Dendritic cell treated with granulocyte-macrophage colony-stimulating factor and Interleukin-4, amounts not matched to agents 40 ng/mL and 50 ng/mL, for 4 days (primary cell): ENCODE measurements around the gene FGF10.

Experiments used
- H3K27ac Mint-ChIP-seq: one replicate; pipeline ENCODE4 v1.8.0; 2022; ENCODE audit warnings: mild to moderate bottlenecking, mixed read lengths
- H3K27me3 Mint-ChIP-seq: one replicate; pipeline ENCODE4 v1.8.0; 2022; ENCODE audit warnings: mild to moderate bottlenecking, mixed read lengths
- H3K36me3 Mint-ChIP-seq: one replicate; pipeline ENCODE4 v1.8.0; 2022; ENCODE audit warnings: low read depth, mixed read lengths
- H3K4me1 Mint-ChIP-seq: one replicate; pipeline ENCODE4 v1.8.0; 2022; ENCODE audit warnings: low read depth, mixed read lengths
- H3K4me3 Mint-ChIP-seq: one replicate; pipeline ENCODE4 v1.8.0; 2022; ENCODE audit warnings: mild to moderate bottlenecking, moderate library complexity, mixed read lengths
- H3K9me3 Mint-ChIP-seq: one replicate; pipeline ENCODE4 v1.8.0; 2022; ENCODE audit warnings: mixed read lengths
- intact Hi-C: fragments of 100-400 bp; cut with micrococcal nuclease; formaldehyde crosslinking; loops from one replicate; pipeline ENCODE4 v1.15.0; 2022

FGF10 gene

GRCh38 chr5:44389090-44389822 lies at the start of gene FGF10:
Gene FGF10, minus strand, starts transcription at chr5:44389420. Its CDS starts 738 bp downstream, at chr5:44388682.
- Mint-ChIP-seq H3K4me1 (peaks cover 23% of the 10 kb centered on the region), H3K4me3 (no peak within 1 kb of the TSS), H3K27ac (no peak within 1 kb of the TSS), H3K36me3 (no peaks in the 10 kb centered on the region), H3K27me3 (peaks cover 45% of the 10 kb centered on the region), H3K9me3 (no peaks in the 10 kb centered on the region)
- intact Hi-C loops = no loop called here

DNA sequence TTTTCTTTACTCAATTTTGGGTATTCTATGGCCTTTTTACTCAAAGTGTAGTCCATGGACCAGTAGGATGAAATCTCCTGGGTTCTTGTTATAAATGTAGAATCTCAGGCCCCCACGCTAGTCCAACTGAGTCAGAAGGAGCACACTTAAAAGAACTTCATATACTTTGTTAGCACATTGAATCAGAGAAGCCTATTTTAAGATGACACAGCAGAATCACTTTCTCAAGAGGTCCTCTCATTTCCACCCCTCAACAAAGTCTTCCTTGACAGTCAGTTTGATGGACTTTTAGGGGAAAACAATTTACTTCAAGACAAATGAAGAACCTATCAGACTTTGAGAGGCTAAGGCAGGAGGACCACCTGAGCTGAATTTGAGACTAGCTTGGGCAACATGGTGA lies 37.7 kb upstream of the FGF10 start:
- Mint-ChIP-seq H3K9me3 (peaks cover 9% of the 10 kb centered on the region), H3K36me3 (no peaks in the 10 kb centered on the region), H3K27ac (no peak overlapping the region), H3K4me1 (no peaks in the 10 kb centered on the region), H3K4me3 (no peak overlapping the region), H3K27me3 (no peaks in the 10 kb centered on the region)
- intact Hi-C loops = no loop called here

DNA sequence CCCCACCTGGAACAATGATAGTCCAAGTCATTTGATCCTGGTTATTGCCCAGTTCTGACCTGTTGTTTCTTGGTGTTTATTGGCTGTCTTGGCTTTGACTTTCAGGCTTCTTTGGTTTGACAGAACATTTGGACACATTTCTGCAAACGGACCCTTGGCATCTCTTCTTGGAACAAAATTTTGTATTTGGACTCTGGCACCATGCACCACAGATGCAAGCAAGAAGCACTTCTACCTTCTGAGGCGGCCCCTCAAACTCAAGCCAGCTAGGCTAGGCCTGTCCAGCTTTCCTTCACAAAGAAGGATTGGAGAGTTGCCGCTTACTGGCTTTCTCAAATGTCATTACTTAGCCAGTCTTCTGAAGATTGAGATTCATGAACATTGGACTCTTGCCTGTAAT lies 23.1 kb upstream of the FGF10 start:
- H3K27me3 Mint-ChIP-seq = no peaks in the 10 kb centered on the region
- no peak overlapping the region for H3K4me3 Mint-ChIP-seq
- no peaks in the 10 kb centered on the region for H3K36me3 Mint-ChIP-seq
- no peak overlapping the region for H3K27ac Mint-ChIP-seq
- no peaks in the 10 kb centered on the region for H3K4me1 Mint-ChIP-seq
- H3K9me3 Mint-ChIP-seq = peaks cover 10% of the 10 kb centered on the region
- intact Hi-C loops = no loop called here

DNA sequence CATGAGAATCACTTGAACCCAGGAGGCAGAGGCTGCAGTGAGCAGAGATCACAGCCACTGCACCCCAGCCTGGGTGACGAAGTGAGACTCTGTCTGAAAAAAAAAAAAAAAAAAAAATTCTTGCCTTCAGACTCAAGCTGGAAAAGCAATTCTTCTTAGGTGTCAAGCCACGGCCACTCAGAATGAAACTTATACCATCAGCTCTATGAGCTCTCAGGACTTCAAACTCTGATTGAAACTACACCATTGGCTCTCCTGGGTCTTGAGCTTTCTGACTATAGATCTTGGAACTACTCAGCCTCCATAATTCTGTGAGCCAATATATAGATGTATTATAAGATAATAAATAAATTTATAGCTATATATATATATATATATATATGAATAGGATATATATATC lies 12.9 kb upstream of the FGF10 start:
- H3K4me1 Mint-ChIP-seq = no peaks in the 10 kb centered on the region
- H3K27ac Mint-ChIP-seq = no peak overlapping the region
- no peaks in the 10 kb centered on the region for H3K27me3 Mint-ChIP-seq
- H3K9me3 Mint-ChIP-seq = no peaks in the 10 kb centered on the region
- no peak overlapping the region for H3K4me3 Mint-ChIP-seq
- no peaks in the 10 kb centered on the region for H3K36me3 Mint-ChIP-seq
- intact Hi-C loops = no loop called here

- H3K36me3 Mint-ChIP-seq = no peaks in the 10 kb centered on the region
Observed at GRCh38 chr5:44401611-44402010, 12.4 kb upstream of the FGF10 start.

GRCh38 chr5:44398382-44398781 lies 9.2 kb upstream of the FGF10 start:
- H3K4me1 Mint-ChIP-seq = no peaks in the 10 kb centered on the region
- H3K27ac Mint-ChIP-seq = no peak overlapping the region
- no peaks in the 10 kb centered on the region for H3K27me3 Mint-ChIP-seq
- H3K4me3 Mint-ChIP-seq = no peak overlapping the region
- no peaks in the 10 kb centered on the region for H3K9me3 Mint-ChIP-seq
- intact Hi-C loops = no loop called here
- no peaks in the 10 kb centered on the region for H3K36me3 Mint-ChIP-seq

More at GRCh38 chr5:44401611-44402010, 12.4 kb upstream of the FGF10 start:
- H3K27ac Mint-ChIP-seq = no peak overlapping the region
- H3K4me1 Mint-ChIP-seq = no peaks in the 10 kb centered on the region
- no peak overlapping the region for H3K4me3 Mint-ChIP-seq
- intact Hi-C loops = no loop called here
- H3K27me3 Mint-ChIP-seq = no peaks in the 10 kb centered on the region
- no peaks in the 10 kb centered on the region for H3K9me3 Mint-ChIP-seq

GRCh38 chr5:44396312-44396711 lies 7.1 kb upstream of the FGF10 start:
- Mint-ChIP-seq H3K9me3 (no peaks in the 10 kb centered on the region), H3K27me3 (peaks cover 4% of the 10 kb centered on the region), H3K27ac (no peak overlapping the region), H3K4me1 (no peaks in the 10 kb centered on the region), H3K36me3 (no peaks in the 10 kb centered on the region), H3K4me3 (no peak overlapping the region)
- intact Hi-C loops = no loop called here

DNA sequence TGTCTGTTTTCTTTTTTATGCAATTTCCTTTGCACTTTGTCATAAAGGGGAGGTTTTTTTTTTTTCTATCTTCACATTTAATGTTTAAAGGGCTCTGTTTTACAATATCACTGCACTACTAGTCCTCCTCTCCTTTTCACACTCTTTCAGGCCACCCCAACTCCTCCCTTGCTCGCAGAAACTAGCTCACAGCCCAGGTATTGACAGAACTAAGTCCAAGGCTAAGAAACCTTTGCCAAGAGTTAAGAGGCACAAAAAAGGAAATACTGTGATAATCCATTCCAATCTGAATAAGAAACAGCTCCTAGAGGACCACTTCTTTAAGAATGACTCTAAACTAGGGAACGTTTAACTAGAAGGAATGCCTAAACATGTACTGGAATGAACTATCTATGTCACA lies 1.1 kb upstream of the FGF10 start:
- peaks cover 45% of the 10 kb centered on the region for H3K27me3 Mint-ChIP-seq
- intact Hi-C loops = no loop called here
- no peak overlapping the region for H3K27ac Mint-ChIP-seq
- H3K36me3 Mint-ChIP-seq = no peaks in the 10 kb centered on the region
- no peak overlapping the region for H3K4me3 Mint-ChIP-seq
- no peaks in the 10 kb centered on the region for H3K9me3 Mint-ChIP-seq
- peaks cover 16% of the 10 kb centered on the region for H3K4me1 Mint-ChIP-seq

DNA sequence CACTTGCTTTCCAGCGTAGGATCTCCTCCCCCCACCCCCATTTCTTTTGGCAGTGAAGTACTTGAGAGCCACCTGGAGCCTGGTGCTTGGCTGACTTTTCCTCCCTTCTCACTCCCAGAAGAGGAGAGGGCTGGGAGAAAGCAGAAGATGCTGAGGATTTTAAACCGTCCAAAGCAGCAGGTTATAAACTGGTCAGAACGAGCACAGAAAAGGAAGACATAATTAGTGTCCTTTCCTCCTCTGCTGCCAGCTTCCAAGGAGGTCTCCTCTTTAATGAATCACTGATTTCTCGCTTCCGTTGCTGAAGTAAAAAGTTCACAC lies 563 bp upstream of the FGF10 start:
- no peaks in the 10 kb centered on the region for H3K36me3 Mint-ChIP-seq
- H3K27me3 Mint-ChIP-seq = peaks cover 45% of the 10 kb centered on the region
- H3K27ac Mint-ChIP-seq = no peak overlapping the region
- intact Hi-C loops = no loop called here
- H3K9me3 Mint-ChIP-seq = no peaks in the 10 kb centered on the region
- H3K4me3 Mint-ChIP-seq = no peak overlapping the region
- peaks cover 22% of the 10 kb centered on the region for H3K4me1 Mint-ChIP-seq

GRCh38 chr5:44388321-44389089 lies 715 bp downstream of the FGF10 start:
- H3K27ac Mint-ChIP-seq = no peak overlapping the region
- no peak overlapping the region for H3K4me3 Mint-ChIP-seq
- intact Hi-C loops = no loop called here
- no peaks in the 10 kb centered on the region for H3K9me3 Mint-ChIP-seq
- H3K36me3 Mint-ChIP-seq = no peaks in the 10 kb centered on the region
- H3K4me1 Mint-ChIP-seq = peaks cover 23% of the 10 kb centered on the region
- peaks cover 45% of the 10 kb centered on the region for H3K27me3 Mint-ChIP-seq

DNA sequence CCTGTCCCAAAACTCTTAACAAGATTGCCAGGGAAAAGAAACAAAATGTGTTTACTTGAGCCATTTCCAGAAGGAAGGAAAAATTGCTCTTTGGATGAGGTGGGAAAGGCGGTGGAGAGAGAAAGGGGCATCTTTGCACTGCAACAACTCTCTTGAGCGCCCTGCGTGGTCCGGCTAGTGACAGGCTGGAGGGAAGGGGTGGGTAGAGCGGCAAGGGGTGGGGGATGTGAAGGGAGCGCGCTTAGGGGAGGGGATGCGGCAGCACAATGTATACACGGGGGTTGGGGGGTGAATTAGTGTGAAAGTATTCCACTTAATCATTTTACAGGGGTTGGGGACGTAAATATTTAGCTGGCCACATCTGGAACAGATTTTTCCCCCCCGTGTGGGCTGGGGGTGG lies 1.3 kb downstream of the FGF10 start:
- Mint-ChIP-seq H3K9me3 (no peaks in the 10 kb centered on the region), H3K36me3 (no peaks in the 10 kb centered on the region), H3K4me3 (no peak overlapping the region), H3K27me3 (peaks cover 45% of the 10 kb centered on the region), H3K4me1 (peaks cover 23% of the 10 kb centered on the region), H3K27ac (no peak overlapping the region)
- intact Hi-C loops = no loop called here

GRCh38 chr5:44387406-44387805 lies 1.8 kb downstream of the FGF10 start:
- Mint-ChIP-seq H3K27ac (no peak overlapping the region), H3K27me3 (peaks cover 45% of the 10 kb centered on the region), H3K36me3 (no peaks in the 10 kb centered on the region), H3K9me3 (no peaks in the 10 kb centered on the region), H3K4me1 (peaks cover 23% of the 10 kb centered on the region), H3K4me3 (no peak overlapping the region)
- intact Hi-C loops = no loop called here

DNA sequence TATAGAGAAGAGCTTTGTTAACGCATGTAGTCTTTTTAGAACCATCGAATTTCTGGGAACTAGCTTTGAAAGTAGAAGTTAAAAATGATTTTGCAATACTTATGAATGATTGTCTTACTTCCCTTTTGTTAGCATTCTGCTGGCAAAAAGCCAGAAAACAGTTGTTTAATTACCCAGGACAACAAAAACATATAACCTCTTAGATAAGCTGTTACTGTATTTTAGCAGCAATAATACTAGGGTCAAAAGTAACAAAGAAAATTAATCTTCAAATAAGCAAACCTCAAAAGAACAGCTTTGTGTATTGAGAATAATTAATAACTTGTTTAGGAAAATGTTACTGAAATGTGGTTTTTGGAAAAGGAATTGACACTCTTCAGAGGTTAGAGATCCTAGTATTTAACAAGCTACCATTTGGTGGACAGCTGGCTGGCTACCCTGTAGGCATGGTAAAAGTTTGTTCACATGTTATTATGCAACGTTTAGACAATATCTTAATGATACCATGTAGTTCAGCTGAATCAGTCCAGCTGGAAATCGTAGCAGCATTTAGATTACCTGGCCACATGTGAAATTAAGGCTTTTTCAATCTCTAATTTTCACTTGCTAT lies 3.8 kb downstream of the FGF10 start:
- no peaks in the 10 kb centered on the region for H3K9me3 Mint-ChIP-seq
- intact Hi-C loops = no loop called here
- H3K4me1 Mint-ChIP-seq = peaks cover 23% of the 10 kb centered on the region
- H3K4me3 Mint-ChIP-seq = no peak overlapping the region
- peaks cover 36% of the 10 kb centered on the region for H3K27me3 Mint-ChIP-seq
- H3K27ac Mint-ChIP-seq = no peak overlapping the region
- H3K36me3 Mint-ChIP-seq = no peaks in the 10 kb centered on the region

GRCh38 chr5:44384816-44385215 lies 4.4 kb downstream of the FGF10 start:
- Mint-ChIP-seq H3K4me3 (no peak overlapping the region), H3K4me1 (peaks cover 22% of the 10 kb centered on the region), H3K36me3 (no peaks in the 10 kb centered on the region), H3K27me3 (peaks cover 30% of the 10 kb centered on the region), H3K27ac (no peak overlapping the region), H3K9me3 (no peaks in the 10 kb centered on the region)
- intact Hi-C loops = no loop called here
